Neural progenitor cell (in vitro differentiated cells): ENCODE measurements around the gene PRUNE2. TPM values are rescaled to one million over a fixed set of nuclear protein-coding genes. Genes with fewer than 3 reads are reported as not detected.
A peak's percentile ranks its signal among the peaks of the same experiment; 100 is the strongest.

Experiments
- DNase-seq: peaks from one replicate; pipeline ENCODE4 v3.0.0-alpha.2; 2016; ENCODE audit warnings: low spot score
- H2AFZ ChIP-seq: fragments of 200-600 bp; sonication (generic); replicated peaks from 2 replicates; pipeline ENCODE4 v1.6.1; 2016; ENCODE audit warnings: antibody characterized with exemption
- H3F3A ChIP-seq: fragments of 200-600 bp; sonication (generic); 2 replicates; pipeline ENCODE4 v1.6.1; 2016; ENCODE audit warnings: antibody characterized with exemption, low read depth
- H3K27ac ChIP-seq: fragments of 200-600 bp; sonication (generic); 2 replicates; pipeline ENCODE4 v1.5.1; 2016; ENCODE audit warnings: mild to moderate bottlenecking
- H3K27me3 ChIP-seq: fragments of 200-600 bp; sonication (generic); 2 replicates; pipeline ENCODE4 v1.6.1; 2016; ENCODE audit warnings: mild to moderate bottlenecking, moderate library complexity
- H3K36me3 ChIP-seq: fragments of 200-600 bp; sonication (generic); 2 replicates; pipeline ENCODE4 v1.5.1; 2016
- H3K4me1 ChIP-seq: fragments of 200-600 bp; sonication (generic); 2 replicates; pipeline ENCODE4 v1.6.1; 2016; ENCODE audit warnings: mixed run types
- H3K4me2 ChIP-seq: fragments of 200-600 bp; sonication (generic); 2 replicates; pipeline ENCODE4 v1.6.1; 2016
- H3K4me3 ChIP-seq: fragments of 200-600 bp; sonication (generic); 2 replicates; pipeline ENCODE4 v1.5.1; 2016
- H3K79me2 ChIP-seq: fragments of 200-600 bp; sonication (generic); 2 replicates; pipeline ENCODE4 v1.6.1; 2016; ENCODE audit warnings: low read depth
- H3K9ac ChIP-seq: fragments of 200-600 bp; sonication (generic); 2 replicates; pipeline ENCODE4 v1.6.1; 2016
- H3K9me3 ChIP-seq: fragments of 200-600 bp; sonication (generic); 2 replicates; pipeline ENCODE4 v1.5.1; 2016; ENCODE audit warnings: low read depth
- H4K20me1 ChIP-seq: fragments of 200-600 bp; sonication (generic); 2 replicates; pipeline ENCODE4 v1.6.1; 2016; ENCODE audit warnings: low read depth
- H3K27ac Mint-ChIP-seq: 3 replicates; pipeline ENCODE4 v1.8.0; 2021; ENCODE audit warnings: mixed read lengths
- H3K27me3 Mint-ChIP-seq: 2 replicates; pipeline ENCODE4 v1.8.0; 2022; ENCODE audit warnings: low read depth, mild to moderate bottlenecking, inconsistent platforms, moderate library complexity, mixed read lengths; ENCODE audit not compliant: insufficient read depth
- H3K36me3 Mint-ChIP-seq: 3 replicates; pipeline ENCODE4 v1.8.0; 2021; ENCODE audit warnings: mixed read lengths
- H3K4me1 Mint-ChIP-seq: 3 replicates; pipeline ENCODE4 v1.8.0; 2021; ENCODE audit warnings: mixed read lengths
- H3K4me3 Mint-ChIP-seq: 3 replicates; pipeline ENCODE4 v1.8.0; 2021; ENCODE audit warnings: mild to moderate bottlenecking, moderate library complexity, mixed read lengths
- H3K9me3 Mint-ChIP-seq: 3 replicates; pipeline ENCODE4 v1.8.0; 2020; ENCODE audit warnings: mixed read lengths
- CTCF ChIP-seq: fragments of 200-600 bp; sonication (generic); IDR thresholded peaks from 2 replicates; pipeline ENCODE4 v1.5.1; 2017; ENCODE audit warnings: antibody characterized with exemption, mild to moderate bottlenecking
- EZH2 ChIP-seq: fragments of 200-600 bp; sonication (generic); IDR thresholded peaks from 2 replicates; pipeline ENCODE4 v1.6.1; 2017; ENCODE audit warnings: antibody characterized with exemption, mild to moderate bottlenecking, moderate library complexity
- EZH2phosphoT487 ChIP-seq: fragments of 200-600 bp; sonication (generic); IDR thresholded peaks from 2 replicates; pipeline ENCODE4 v1.6.1; 2017; ENCODE audit warnings: antibody characterized with exemption
- total RNA-seq: library from RNA; depleted of rRNA; stranded (reverse); fragments of >200 nt; gene quantifications from 2 replicates; pipeline ENCODE4 v1.2.3, GENCODE V29; 2015; ENCODE audit warnings: low replicate concordance

Gene PRUNE2
- total RNA-seq, 1 donor from 2014 or later = 28.2 TPM

- Histone ChIP-seq H3K4me1 (peaks cover 2% of the 10 kb centered on the region), H3K79me2 (no peaks in the 10 kb centered on the region), H3K4me3 (no peak overlapping the region), H3K4me2 (no peak overlapping the region), H3K9ac (no peak overlapping the region), H3K27me3 (no peaks in the 10 kb centered on the region), H3K36me3 (no peaks in the 10 kb centered on the region), H3K9me3 (no peaks in the 10 kb centered on the region), H4K20me1 (no peaks in the 10 kb centered on the region), H3K27ac (no peak overlapping the region), H2AFZ (no peak overlapping the region), H3F3A (no peaks in the 10 kb centered on the region)
- DNase-seq = no peak
- TF ChIP-seq EZH2phosphoT487 (no peak), EZH2 (no peak), CTCF (no peak)
- Mint-ChIP-seq H3K9me3 (no peaks in the 10 kb centered on the region), H3K27ac (no peak overlapping the region), H3K36me3 (no peaks in the 10 kb centered on the region), H3K27me3 (peaks cover 8% of the 10 kb centered on the region), H3K4me3 (no peak overlapping the region), H3K4me1 (peaks cover 4% of the 10 kb centered on the region)
These were observed 148.8 kb downstream of the PRUNE2 start for GRCh38 chr9:76756941-76757673.

- Histone ChIP-seq H3K27ac (no peak overlapping the region), H3K4me2 (no peak overlapping the region), H2AFZ (peak overlapping the region; percentile 94), H3K79me2 (no peaks in the 10 kb centered on the region), H3K9me3 (no peaks in the 10 kb centered on the region), H3K9ac (no peak overlapping the region), H3K36me3 (no peaks in the 10 kb centered on the region), H3K4me3 (no peak overlapping the region), H4K20me1 (no peaks in the 10 kb centered on the region), H3K27me3 (no peaks in the 10 kb centered on the region), H3K4me1 (peaks cover 2% of the 10 kb centered on the region), H3F3A (no peaks in the 10 kb centered on the region)
- TF ChIP-seq CTCF = peak; percentile 54
- TF ChIP-seq EZH2phosphoT487 = no peak
- no peak for TF ChIP-seq EZH2
- no peaks in the 10 kb centered on the region for H3K9me3 Mint-ChIP-seq
- peaks cover 8% of the 10 kb centered on the region for H3K27me3 Mint-ChIP-seq
- H3K4me3 Mint-ChIP-seq = no peak overlapping the region
- peak; percentile 73 for DNase-seq
- peak overlapping the region; percentile 76 for H3K27ac Mint-ChIP-seq
- peaks cover 4% of the 10 kb centered on the region for H3K4me1 Mint-ChIP-seq
- H3K36me3 Mint-ChIP-seq = no peaks in the 10 kb centered on the region
These were observed 149.7 kb downstream of the PRUNE2 start for GRCh38 chr9:76756268-76756640.

- H3K9me3 ChIP-seq = no peaks in the 10 kb centered on the region
- no peak overlapping the region for H3K27ac ChIP-seq
- peaks cover 1% of the 10 kb centered on the region for H3K9me3 Mint-ChIP-seq
- no peaks in the 10 kb centered on the region for H3K36me3 Mint-ChIP-seq
- H3F3A ChIP-seq = no peaks in the 10 kb centered on the region
- H3K4me2 ChIP-seq = no peak overlapping the region
- H3K9ac ChIP-seq = no peak overlapping the region
- H3K27me3 ChIP-seq = no peaks in the 10 kb centered on the region
- DNase-seq = no peak
- H3K4me1 Mint-ChIP-seq = peaks cover 10% of the 10 kb centered on the region
- no peak for TF ChIP-seq EZH2
- no peak for TF ChIP-seq EZH2phosphoT487
- no peak for TF ChIP-seq CTCF
- peak overlapping the region; percentile 13 for H2AFZ ChIP-seq
- no peaks in the 10 kb centered on the region for H3K36me3 ChIP-seq
- no peaks in the 10 kb centered on the region for H3K79me2 ChIP-seq
- H3K4me1 ChIP-seq = peaks cover 6% of the 10 kb centered on the region
- H3K27ac Mint-ChIP-seq = no peak overlapping the region
- no peaks in the 10 kb centered on the region for H4K20me1 ChIP-seq
- peaks cover 4% of the 10 kb centered on the region for H3K27me3 Mint-ChIP-seq
- no peak overlapping the region for H3K4me3 ChIP-seq
- H3K4me3 Mint-ChIP-seq = no peak overlapping the region
These were observed 154.9 kb downstream of the PRUNE2 start for GRCh38 chr9:76751001-76751400.
